K562 (cell line): Measurements from ENCODE around the gene KPNA1. TPM values are rescaled to one million over a fixed set of nuclear protein-coding genes. Genes with fewer than 3 reads are reported as not detected.

Source experiments
- ATAC-seq: fragments of 200-7000 bp; cut with Tn5 transposase; 3 replicates; pipeline ENCODE4 v1.9.1; 2020; ENCODE audit warnings: moderate library complexity
- BruUV-seq: library from RNA; stranded (reverse); fragments of 400-500 nt; replicated peaks from 2 replicates; lab custom pipeline; 2021; lab: Mats Ljungman, UMichigan
- CTCF ChIA-PET: fragments of 300-600 bp; formaldehyde crosslinking; extraction: SDS; loops from one replicate; lab custom pipeline; 2021; ENCODE audit warnings: low intra/inter-chr PET ratio; lab: Yijun Ruan, JAX
- POLR2A ChIA-PET: fragments of 300-600, 350-650 bp; sonication (Branson Sonifier 250); formaldehyde crosslinking; extraction: SDS; loops from one replicate; lab custom pipeline; 2021; ENCODE audit warnings: antibody characterized with exemption, inconsistent platforms; lab: Yijun Ruan, JAX
- DNase-seq, 4 experiments: peaks; one replicate each; pipeline versions ENCODE4 v3.0.0 to v3.0.0-alpha.2; 2011 to 2018; ENCODE audit warnings: low spot score in 3 of 4, mixed read lengths in 3 of 4; ENCODE audit errors: extremely low read depth in 1 of 4
- FAIRE-seq: peaks from 2 replicates; lab custom pipeline; 2011; peaks lifted over from hg19 to GRCh38; lab: Jason Lieb, UNC
- H2AFZ ChIP-seq: 2 replicates; pipeline ENCODE4 v1.6.0; 2011; ENCODE audit warnings: low read depth, low read length, control low read depth, inconsistent platforms
- H3K27ac ChIP-seq: fragments of 200-600 bp; 3 replicates; pipeline ENCODE4 v1.8.0; 2011; ENCODE audit warnings: low read depth, mild to moderate bottlenecking, control low read depth, inconsistent platforms, low read length, moderate library complexity, mixed read lengths; ENCODE audit errors: extremely low read depth
- H3K27me3 ChIP-seq, 2 experiments: fragments of 300-600 bp in 1 of 2; 2 replicates in 1 of 2; 3 replicates in 1 of 2; pipeline versions ENCODE4 v1.6.0 to v1.8.0; 2011; ENCODE audit warnings: inconsistent platforms in 2 of 2, low read length in 2 of 2, mild to moderate bottlenecking in 1 of 2, mixed read lengths in 1 of 2, moderate library complexity in 1 of 2; ENCODE audit not compliant: control insufficient read depth in 2 of 2, insufficient read depth in 2 of 2
- H3K36me3 ChIP-seq: fragments of 300-600 bp; 3 replicates; pipeline ENCODE4 v1.8.0; 2011; ENCODE audit warnings: mild to moderate bottlenecking, low read length, inconsistent platforms; ENCODE audit not compliant: control insufficient read depth, insufficient read depth
- H3K4me1 ChIP-seq, 2 experiments: fragments of 200-600 bp in 1 of 2; replicated peaks in 1 of 2; 2 replicates in 1 of 2; 3 replicates in 1 of 2; pipeline versions ENCODE4 v1.5.1 to v1.8.0; 2011; ENCODE audit warnings: inconsistent platforms in 2 of 2, low read length in 2 of 2, mild to moderate bottlenecking in 1 of 2, mixed read lengths in 1 of 2, moderate library complexity in 1 of 2; ENCODE audit not compliant: control insufficient read depth in 2 of 2, insufficient read depth in 2 of 2
- H3K4me2 ChIP-seq: 2 replicates; pipeline ENCODE4 v1.6.1; 2011; ENCODE audit warnings: low read length, control low read depth, inconsistent platforms, mixed read lengths; ENCODE audit not compliant: insufficient read depth
- H3K4me3 ChIP-seq: fragments of 200-600 bp; sonication (generic), shearing (Covaris generic); 2 replicates; pipeline ENCODE4 v1.5.1; 2016; ENCODE audit warnings: control low read depth, inconsistent platforms
- H3K79me2 ChIP-seq: fragments of 200-600 bp; 3 replicates; pipeline ENCODE4 v1.8.0; 2011; ENCODE audit warnings: low read length, inconsistent platforms; ENCODE audit not compliant: control insufficient read depth, insufficient read depth
- H3K9ac ChIP-seq, 2 experiments: 2 replicates each; pipeline versions ENCODE4 v1.6.0 to v1.6.1; 2011; ENCODE audit warnings: low read depth in 2 of 2, low read length in 2 of 2, control low read depth in 1 of 2, inconsistent platforms in 1 of 2, mild to moderate bottlenecking in 1 of 2, mixed read lengths in 1 of 2; ENCODE audit not compliant: insufficient read depth in 1 of 2
- H3K9me1 ChIP-seq: one replicate; pipeline ENCODE4 v1.6.0; 2011; ENCODE audit warnings: inconsistent platforms, mild to moderate bottlenecking, low read length, moderate library complexity; ENCODE audit not compliant: control insufficient read depth, insufficient read depth
- H3K9me3 ChIP-seq: replicated peaks from 2 replicates; pipeline ENCODE4 v1.5.1; 2011; ENCODE audit warnings: low read depth, low read length, inconsistent platforms; ENCODE audit not compliant: control insufficient read depth, insufficient read depth
- H4K20me1 ChIP-seq: replicated peaks from 2 replicates; pipeline ENCODE4 v1.6.1; 2011; ENCODE audit warnings: low read length, inconsistent platforms, mixed read lengths; ENCODE audit not compliant: control insufficient read depth, insufficient read depth
- C11orf30 ChIP-seq: fragments of 450-650 bp; IDR thresholded peaks from 2 replicates; pipeline ENCODE4 v1.6.1; 2016; ENCODE audit warnings: low read depth, mild to moderate bottlenecking
- KAT2B ChIP-seq: IDR thresholded peaks from one replicate; pipeline ENCODE4 v1.6.1; 2012; ENCODE audit warnings: low read depth, mild to moderate bottlenecking, control low read depth, inconsistent platforms, low read length, moderate library complexity
- NCOR1 ChIP-seq: fragments of 450-650 bp; IDR thresholded peaks from 2 replicates; pipeline ENCODE4 v1.6.1; 2016; ENCODE audit warnings: mild to moderate bottlenecking, moderate library complexity
- PHF8 ChIP-seq: fragments of 200-600 bp; sonication (generic); IDR thresholded peaks from 2 replicates; pipeline ENCODE4 v1.6.1; 2012; ENCODE audit warnings: mixed run types, mild to moderate bottlenecking, inconsistent platforms, low read length, moderate library complexity, borderline replicate concordance
- PPARD ChIP-seq: fragments of 250-450 bp; sonication (Bioruptor Pico); IDR thresholded peaks from 2 replicates; pipeline ENCODE4 v1.8.0; 2022; ENCODE audit warnings: inconsistent platforms, mild to moderate bottlenecking, moderate library complexity
- SPI1 ChIP-seq: IDR thresholded peaks from 2 replicates; pipeline ENCODE4 v1.6.1; 2011; ENCODE audit warnings: low read depth, low read length, control low read depth, borderline replicate concordance
- ZNF695 ChIP-seq: fragments of 450-650 bp; formaldehyde crosslinking; IDR thresholded peaks from 2 replicates; pipeline ENCODE4 v1.4.0; 2020; ENCODE audit warnings: mild to moderate bottlenecking, moderate library complexity
- WGBS: fragments of 100-300 bp; shearing (Covaris generic); methylation state at CpG from one replicate; pipeline ENCODE4 v1.1.6; 2016; ENCODE audit warnings: low coverage, mixed read lengths; ENCODE audit not compliant: insufficient coverage; ENCODE audit errors: missing lambda C conversion rate; 5-methylcytosine and 5-hydroxymethylcytosine counted together
- in situ Hi-C: fragments of 300-500 bp; cut with MboI; formaldehyde crosslinking; loops from 4 replicates; pipeline ENCODE4 v1.15.0; 2018; ENCODE audit warnings: inconsistent platforms, mixed read lengths
- intact Hi-C: fragments of 100-400 bp; cut with micrococcal nuclease; formaldehyde crosslinking; loops from 2 replicates; pipeline ENCODE4 v1.14.2; 2022
- polyA plus RNA-seq, 8 experiments: library from polyadenylated mRNA; depleted of rRNA in 4 of 8; stranded (reverse) in 5 of 8; unstranded in 3 of 8; fragments of >200 nt; fragmentation: Nextera tagmentation in 2 of 8; fragmentation: Illumina TruSeq in 1 of 8; extraction: Ambion mirVana in 2 of 8; extraction: Trizol in 1 of 8; gene quantifications; 2 replicates each; pipeline versions ENCODE4 v1.2.1 to v1.2.3, GENCODE V29; 2011 to 2014; ENCODE audit warnings: inconsistent platforms in 1 of 8, missing spikeins in 1 of 8
- total RNA-seq, 7 experiments: library from RNA; depleted of rRNA in 6 of 7; stranded (reverse); fragments of >200 nt in 6 of 7; fragmentation: Illumina TruSeq in 2 of 7; extraction: Trizol in 2 of 7; gene quantifications; 2 replicates each; pipeline versions ENCODE4 v1.2.1 to v1.2.3, GENCODE V29; 2011 to 2021; ENCODE audit warnings: low replicate concordance in 1 of 7
- TF ChIP-seq, protein P1 (sequence below): fragments of 450-650 bp; IDR thresholded peaks from 2 replicates; pipeline ENCODE4 v1.6.1; 2018; ENCODE audit not compliant: partially characterized antibody
- TF ChIP-seq, protein P2 (sequence below): fragments of 450-650 bp; formaldehyde crosslinking; conservative IDR thresholded peaks from 2 replicates; pipeline ENCODE4 v1.4.0; 2022; ENCODE audit warnings: mild to moderate bottlenecking, missing genetic modification characterization

Gene KPNA1
- total and polyA plus RNA-seq, 9 of the 15 experiments (the other 6 are each of a cell fraction or from before 2014, with no cell fraction given), result 9.3 to 53.8 (median 33.5) TPM

DNA sequence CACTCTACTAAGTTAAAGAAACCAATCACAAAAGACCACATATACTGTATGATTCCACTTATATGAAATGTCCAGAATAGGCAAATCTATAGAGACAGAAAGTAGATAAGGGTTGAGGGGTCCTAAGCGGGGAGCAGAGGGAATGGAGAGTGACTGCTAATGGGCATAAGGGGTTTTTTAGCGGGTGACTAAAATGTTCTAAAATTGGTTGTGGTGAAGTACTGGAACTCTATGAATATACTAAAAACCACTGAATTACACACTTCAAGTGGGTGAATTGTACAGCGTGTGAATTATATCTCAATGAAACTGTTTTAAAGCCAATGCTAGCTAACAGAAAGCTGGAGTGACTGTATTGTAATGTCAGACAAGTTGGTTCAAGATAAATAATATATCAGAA is 33.3 kb downstream of the KPNA1 start:
- ATAC-seq (no peak), FAIRE-seq (no peak), DNase-seq (no peak)
- H4K20me1 ChIP-seq, result peaks cover 3% of the 10 kb centered on the region; the same call in 1 of the 2 replicates
- no peaks in the 10 kb centered on the region for H3K36me3 ChIP-seq
- no peaks in the 10 kb centered on the region for H3K9me3 ChIP-seq
- H3K9me1 ChIP-seq, result no peaks in the 10 kb centered on the region
- POLR2A ChIA-PET, result no interaction called here
- 96% methylated on average over 3 of the region's 3 CpGs for WGBS
- no TSS peak for BruUV-seq
- no peak overlapping the region for H2AFZ ChIP-seq
- intact Hi-C loops, result no loop called here
- TF ChIP-seq SPI1 (no peak), ZNF695 (no peak), PPARD (CRISPR knock-in tag) (no peak), C11orf30 (no peak)
- TF ChIP-seq, all 486 proteins: peak for 0
- CTCF ChIA-PET, result no interaction called here
- Histone ChIP-seq H3K4me3 (no peak overlapping the region), H3K4me1 (no peaks in the 10 kb centered on the region; a peak in 2 of 5 replicates), H3K79me2 (peaks cover 45% of the 10 kb centered on the region), H3K9ac (no peak overlapping the region), H3K27ac (no peak overlapping the region), H3K27me3 (no peaks in the 10 kb centered on the region), H3K4me2 (no peak overlapping the region)
- in situ Hi-C loops, result no loop called here

DNA sequence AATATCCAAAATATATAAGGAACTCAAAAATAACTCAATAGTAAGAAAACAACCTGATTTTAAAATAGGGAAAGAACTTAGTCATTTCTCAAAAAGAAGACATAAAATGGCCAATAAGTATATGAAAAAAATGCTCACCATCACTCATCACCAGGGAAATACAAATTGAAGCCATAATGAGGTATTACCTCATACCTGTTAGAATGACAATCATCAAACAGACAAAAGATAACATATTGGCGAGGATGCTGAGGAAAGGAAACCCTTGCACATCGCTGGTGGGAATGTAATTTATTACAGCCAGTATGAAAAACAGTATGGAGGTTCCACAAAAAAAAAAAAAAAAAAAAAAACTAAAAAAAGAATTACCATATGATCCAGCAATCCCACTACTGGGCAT is 38.2 kb downstream of the KPNA1 start:
- Histone ChIP-seq H3K27me3 (no peaks in the 10 kb centered on the region), H3K79me2 (peaks cover 67% of the 10 kb centered on the region), H3K4me3 (no peak overlapping the region), H3K9ac (no peak overlapping the region), H3K36me3 (peaks cover 4% of the 10 kb centered on the region; the same call in 1 of the 3 replicates), H3K9me3 (no peaks in the 10 kb centered on the region), H3K4me2 (no peak overlapping the region), H4K20me1 (no peaks in the 10 kb centered on the region), H3K4me1 (no peaks in the 10 kb centered on the region; a peak in 1 of 5 replicates), H3K9me1 (no peaks in the 10 kb centered on the region), H3K27ac (no peak overlapping the region), H2AFZ (no peak overlapping the region)
- POLR2A ChIA-PET, result no interaction called here
- ATAC-seq (no peak), FAIRE-seq (no peak), DNase-seq (no peak)
- in situ Hi-C loops (no loop called here), intact Hi-C loops (no loop called here)
- no TSS peak for BruUV-seq
- CTCF ChIA-PET, result no interaction called here
- WGBS, result 75% methylated on average over 2 of the region's 2 CpGs
- TF ChIP-seq, protein P1, sequence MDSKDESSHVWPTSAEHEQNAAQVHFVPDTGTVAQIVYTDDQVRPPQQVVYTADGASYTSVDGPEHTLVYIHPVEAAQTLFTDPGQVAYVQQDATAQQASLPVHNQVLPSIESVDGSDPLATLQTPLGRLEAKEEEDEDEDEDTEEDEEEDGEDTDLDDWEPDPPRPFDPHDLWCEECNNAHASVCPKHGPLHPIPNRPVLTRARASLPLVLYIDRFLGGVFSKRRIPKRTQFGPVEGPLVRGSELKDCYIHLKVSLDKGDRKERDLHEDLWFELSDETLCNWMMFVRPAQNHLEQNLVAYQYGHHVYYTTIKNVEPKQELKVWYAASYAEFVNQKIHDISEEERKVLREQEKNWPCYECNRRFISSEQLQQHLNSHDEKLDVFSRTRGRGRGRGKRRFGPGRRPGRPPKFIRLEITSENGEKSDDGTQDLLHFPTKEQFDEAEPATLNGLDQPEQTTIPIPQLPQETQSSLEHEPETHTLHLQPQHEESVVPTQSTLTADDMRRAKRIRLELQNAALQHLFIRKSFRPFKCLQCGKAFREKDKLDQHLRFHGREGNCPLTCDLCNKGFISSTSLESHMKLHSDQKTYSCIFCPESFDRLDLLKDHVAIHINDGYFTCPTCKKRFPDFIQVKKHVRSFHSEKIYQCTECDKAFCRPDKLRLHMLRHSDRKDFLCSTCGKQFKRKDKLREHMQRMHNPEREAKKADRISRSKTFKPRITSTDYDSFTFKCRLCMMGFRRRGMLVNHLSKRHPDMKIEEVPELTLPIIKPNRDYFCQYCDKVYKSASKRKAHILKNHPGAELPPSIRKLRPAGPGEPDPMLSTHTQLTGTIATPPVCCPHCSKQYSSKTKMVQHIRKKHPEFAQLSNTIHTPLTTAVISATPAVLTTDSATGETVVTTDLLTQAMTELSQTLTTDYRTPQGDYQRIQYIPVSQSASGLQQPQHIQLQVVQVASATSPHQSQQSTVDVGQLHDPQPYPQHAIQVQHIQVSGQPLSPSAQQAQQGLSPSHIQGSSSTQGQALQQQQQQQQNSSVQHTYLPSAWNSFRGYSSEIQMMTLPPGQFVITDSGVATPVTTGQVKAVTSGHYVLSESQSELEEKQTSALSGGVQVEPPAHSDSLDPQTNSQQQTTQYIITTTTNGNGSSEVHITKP, result no peak
- no peak for TF ChIP-seq NCOR1
- TF ChIP-seq, protein P2, sequence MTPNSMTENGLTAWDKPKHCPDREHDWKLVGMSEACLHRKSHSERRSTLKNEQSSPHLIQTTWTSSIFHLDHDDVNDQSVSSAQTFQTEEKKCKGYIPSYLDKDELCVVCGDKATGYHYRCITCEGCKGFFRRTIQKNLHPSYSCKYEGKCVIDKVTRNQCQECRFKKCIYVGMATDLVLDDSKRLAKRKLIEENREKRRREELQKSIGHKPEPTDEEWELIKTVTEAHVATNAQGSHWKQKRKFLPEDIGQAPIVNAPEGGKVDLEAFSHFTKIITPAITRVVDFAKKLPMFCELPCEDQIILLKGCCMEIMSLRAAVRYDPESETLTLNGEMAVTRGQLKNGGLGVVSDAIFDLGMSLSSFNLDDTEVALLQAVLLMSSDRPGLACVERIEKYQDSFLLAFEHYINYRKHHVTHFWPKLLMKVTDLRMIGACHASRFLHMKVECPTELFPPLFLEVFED, result no peak
- no peak for TF ChIP-seq PHF8
- no peak for TF ChIP-seq KAT2B
